NB4 (cell line): Measurements from ENCODE around the gene NDUFA6.

Experiments used
- DNase-seq: peaks from one replicate; pipeline ENCODE4 v3.0.0; 2010; ENCODE audit warnings: low read depth
- H3K4me3 ChIP-seq: one replicate; pipeline ENCODE4 v1.5.1; 2011; ENCODE audit warnings: mild to moderate bottlenecking, low read depth, low read length, moderate library complexity
- CTCF ChIP-seq: IDR thresholded peaks from one replicate; pipeline ENCODE4 v1.5.1; 2012; ENCODE audit warnings: low read depth, low read length
- MAX ChIP-seq: IDR thresholded peaks from 2 replicates; pipeline ENCODE4 v1.6.1; 2011; ENCODE audit warnings: low read depth, low read length
- MYC ChIP-seq: IDR thresholded peaks from 2 replicates; pipeline ENCODE4 v1.6.1; 2011; ENCODE audit warnings: low read depth, low read length
- POLR2A ChIP-seq: IDR thresholded peaks from 2 replicates; pipeline ENCODE4 v1.6.1; 2011; ENCODE audit warnings: mild to moderate bottlenecking; ENCODE audit not compliant: insufficient read length; ENCODE audit errors: extremely low read depth

The NDUFA6 gene

GRCh38 chr22:42068291-42068690 lies 22.3 kb downstream of the NDUFA6 start:
- no peak for DNase-seq
- H3K4me3 ChIP-seq: no peak overlapping the region
- no peak for TF ChIP-seq POLR2A
- no peak for TF ChIP-seq MAX
- no peak for TF ChIP-seq CTCF

- no peak overlapping the region for H3K4me3 ChIP-seq
- no peak for DNase-seq
- TF ChIP-seq CTCF (no peak), MYC (no peak), POLR2A (no peak), MAX (no peak)
Measured at GRCh38 chr22:42067671-42068251, 22.8 kb downstream of the NDUFA6 start.

GRCh38 chr22:42066937-42067336 lies 23.6 kb downstream of the NDUFA6 start:
- H3K4me3 ChIP-seq: no peak overlapping the region
- no peak for TF ChIP-seq POLR2A
- no peak for DNase-seq

- DNase-seq: no peak
- no peak overlapping the region for H3K4me3 ChIP-seq
- no peak for TF ChIP-seq CTCF
- TF ChIP-seq MYC: no peak
- TF ChIP-seq MAX: no peak
- no peak for TF ChIP-seq POLR2A
Measured at GRCh38 chr22:42066126-42066761, 24.3 kb downstream of the NDUFA6 start.

- no peak for TF ChIP-seq MYC
- TF ChIP-seq CTCF: no peak
- TF ChIP-seq MAX: no peak
- TF ChIP-seq POLR2A: no peak
- DNase-seq: no peak
- no peak overlapping the region for H3K4me3 ChIP-seq
Measured at GRCh38 chr22:42065438-42066125, 25.0 kb downstream of the NDUFA6 start.

GRCh38 chr22:42064629-42065028 lies 25.9 kb downstream of the NDUFA6 start:
- TF ChIP-seq CTCF (no peak), MAX (no peak), MYC (no peak), POLR2A (no peak)
- no peak for DNase-seq
- H3K4me3 ChIP-seq: no peak overlapping the region
